HEK293 (cell line): ENCODE data around the gene MMP1.
A peak's percentile ranks its signal among the peaks of the same experiment; 100 is the strongest.

Experiments
- CTCF ChIA-PET: fragments of 350-600 bp; formaldehyde crosslinking; extraction: SDS; loops from one replicate; lab custom pipeline; 2021; ENCODE audit warnings: antibody characterized with exemption; lab: Yijun Ruan, JAX
- POLR2A ChIA-PET: fragments of 300-600 bp; formaldehyde crosslinking; extraction: SDS; loops from one replicate; lab custom pipeline; 2020; ENCODE audit warnings: antibody characterized with exemption, inconsistent platforms; lab: Yijun Ruan, JAX
- H3K27ac ChIP-seq: fragments of 200-500 bp; sonication (Bioruptor generic); 2 replicates; pipeline ENCODE4 v1.5.1; 2014; ENCODE audit warnings: low read depth, low read length, control low read depth, inconsistent platforms; ENCODE audit errors: extremely low read depth
- H3K36me3 ChIP-seq, 2 experiments: fragments of 200-500 bp in 1 of 2; sonication (Bioruptor generic) in 1 of 2; 1 replicate in 1 of 2; 2 replicates in 1 of 2; pipeline ENCODE4 v1.5.1; 2014 to 2017; ENCODE audit warnings: inconsistent platforms in 2 of 2, low read length in 2 of 2; ENCODE audit not compliant: control insufficient read depth in 2 of 2, insufficient read depth in 1 of 2
- H3K4me1 ChIP-seq: fragments of 200-500 bp; sonication (Bioruptor generic); 2 replicates; pipeline ENCODE4 v1.5.1; 2014; ENCODE audit warnings: mild to moderate bottlenecking, low read length, inconsistent platforms; ENCODE audit not compliant: control insufficient read depth, insufficient read depth
- H3K4me3 ChIP-seq: 2 replicates; pipeline ENCODE4 v1.5.1; 2011; ENCODE audit warnings: low read depth, mild to moderate bottlenecking, control low read depth, low read length, moderate library complexity
- H3K9me3 ChIP-seq: fragments of 200-500 bp; sonication (Bioruptor generic); 2 replicates; pipeline ENCODE4 v1.5.1; 2014; ENCODE audit warnings: low read depth, low read length, inconsistent platforms; ENCODE audit not compliant: control insufficient read depth, insufficient read depth
- ATF2 ChIP-seq: fragments of 450-650 bp; formaldehyde crosslinking; IDR thresholded peaks from 2 replicates; pipeline ENCODE4 v1.5.1; 2016; ENCODE audit warnings: missing biosample characterization, missing genetic modification characterization, low read depth
- BCL6B ChIP-seq: fragments of 450-650 bp; formaldehyde crosslinking; IDR thresholded peaks from 2 replicates; pipeline ENCODE4 v1.5.1; 2017; ENCODE audit warnings: missing biosample characterization, missing genetic modification characterization
- KLF16 ChIP-seq: fragments of 450-650 bp; formaldehyde crosslinking; IDR thresholded peaks from 2 replicates; pipeline ENCODE4 v1.5.1; 2017; ENCODE audit warnings: missing biosample characterization, missing genetic modification characterization
- KLF9 ChIP-seq: fragments of 450-650 bp; formaldehyde crosslinking; IDR thresholded peaks from 2 replicates; pipeline ENCODE4 v1.5.1; 2016; ENCODE audit warnings: missing biosample characterization, missing genetic modification characterization, low read depth
- PRDM6 ChIP-seq: fragments of 450-650 bp; formaldehyde crosslinking; IDR thresholded peaks from 2 replicates; pipeline ENCODE4 v1.5.1; 2017; ENCODE audit warnings: missing biosample characterization, missing genetic modification characterization
- RBAK ChIP-seq: fragments of 450-650 bp; formaldehyde crosslinking; IDR thresholded peaks from 2 replicates; pipeline ENCODE4 v1.5.1; 2016; ENCODE audit warnings: missing biosample characterization, missing genetic modification characterization
- REPIN1 ChIP-seq: fragments of 450-650 bp; formaldehyde crosslinking; IDR thresholded peaks from 2 replicates; pipeline ENCODE4 v1.5.1; 2017; ENCODE audit warnings: missing biosample characterization, missing genetic modification characterization, low read depth
- SETDB1 ChIP-seq: IDR thresholded peaks from one replicate; pipeline ENCODE4 v1.6.1; 2017; ENCODE audit warnings: mild to moderate bottlenecking, low read length, moderate library complexity, mixed read lengths; ENCODE audit not compliant: insufficient read length
- TSHZ1 ChIP-seq: fragments of 450-650 bp; formaldehyde crosslinking; IDR thresholded peaks from 2 replicates; pipeline ENCODE4 v1.5.1; 2016; ENCODE audit warnings: missing biosample characterization, missing genetic modification characterization, borderline replicate concordance
- ZBTB1 ChIP-seq: fragments of 450-650 bp; formaldehyde crosslinking; IDR thresholded peaks from 2 replicates; pipeline ENCODE4 v1.5.1; 2016; ENCODE audit warnings: missing biosample characterization, missing genetic modification characterization
- ZNF248 ChIP-seq: fragments of 450-650 bp; formaldehyde crosslinking; IDR thresholded peaks from 2 replicates; pipeline ENCODE4 v1.5.1; 2017; ENCODE audit warnings: missing biosample characterization, missing genetic modification characterization
- ZNF416 ChIP-seq: fragments of 450-650 bp; formaldehyde crosslinking; IDR thresholded peaks from 2 replicates; pipeline ENCODE4 v1.5.1; 2016; ENCODE audit warnings: missing biosample characterization, missing genetic modification characterization
- ZNF629 ChIP-seq: fragments of 450-650 bp; formaldehyde crosslinking; IDR thresholded peaks from 2 replicates; pipeline ENCODE4 v1.5.1; 2017; ENCODE audit warnings: missing biosample characterization, missing genetic modification characterization
- ZNF660 ChIP-seq: fragments of 450-650 bp; IDR thresholded peaks from 2 replicates; pipeline ENCODE4 v1.5.1; 2018; ENCODE audit warnings: missing biosample characterization, mild to moderate bottlenecking, missing genetic modification characterization
- ZNF664 ChIP-seq: fragments of 450-650 bp; formaldehyde crosslinking; IDR thresholded peaks from 2 replicates; pipeline ENCODE4 v1.5.1; 2016; ENCODE audit warnings: missing biosample characterization, missing genetic modification characterization
- ZNF777 ChIP-seq: fragments of 450-650 bp; formaldehyde crosslinking; IDR thresholded peaks from 2 replicates; pipeline ENCODE4 v1.5.1; 2017; ENCODE audit warnings: missing biosample characterization, missing genetic modification characterization, borderline replicate concordance
- TF ChIP-seq, protein P1 (sequence below): fragments of 450-650 bp; formaldehyde crosslinking; IDR thresholded peaks from 2 replicates; pipeline ENCODE4 v1.5.1; 2016; ENCODE audit warnings: missing biosample characterization, missing genetic modification characterization, low read depth

The MMP1 gene

GRCh38 chr11:102760344-102761035 lies 37.5 kb downstream of the MMP1 start (continued):
- TF ChIP-seq BCL6B = peak; percentile 95
- peak; percentile 37; the same call in 1 of the 2 replicates for TF ChIP-seq PRDM6 (tag by site-specific recombination)
- TF ChIP-seq, protein P1, sequence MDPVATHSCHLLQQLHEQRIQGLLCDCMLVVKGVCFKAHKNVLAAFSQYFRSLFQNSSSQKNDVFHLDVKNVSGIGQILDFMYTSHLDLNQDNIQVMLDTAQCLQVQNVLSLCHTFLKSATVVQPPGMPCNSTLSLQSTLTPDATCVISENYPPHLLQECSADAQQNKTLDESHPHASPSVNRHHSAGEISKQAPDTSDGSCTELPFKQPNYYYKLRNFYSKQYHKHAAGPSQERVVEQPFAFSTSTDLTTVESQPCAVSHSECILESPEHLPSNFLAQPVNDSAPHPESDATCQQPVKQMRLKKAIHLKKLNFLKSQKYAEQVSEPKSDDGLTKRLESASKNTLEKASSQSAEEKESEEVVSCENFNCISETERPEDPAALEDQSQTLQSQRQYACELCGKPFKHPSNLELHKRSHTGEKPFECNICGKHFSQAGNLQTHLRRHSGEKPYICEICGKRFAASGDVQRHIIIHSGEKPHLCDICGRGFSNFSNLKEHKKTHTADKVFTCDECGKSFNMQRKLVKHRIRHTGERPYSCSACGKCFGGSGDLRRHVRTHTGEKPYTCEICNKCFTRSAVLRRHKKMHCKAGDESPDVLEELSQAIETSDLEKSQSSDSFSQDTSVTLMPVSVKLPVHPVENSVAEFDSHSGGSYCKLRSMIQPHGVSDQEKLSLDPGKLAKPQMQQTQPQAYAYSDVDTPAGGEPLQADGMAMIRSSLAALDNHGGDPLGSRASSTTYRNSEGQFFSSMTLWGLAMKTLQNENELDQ = no peak
- no peak for TF ChIP-seq KLF9
- TF ChIP-seq KLF16 (tag by site-specific recombination) = peak; percentile 37; the same call in 1 of the 2 replicates
- TF ChIP-seq ZNF660 (tag by site-specific recombination) = 0 out of 2 replicates have a peak, but pooled peaks have one; percentile 23
- TF ChIP-seq SETDB1 = peak; percentile 32
- TF ChIP-seq REPIN1 (tag by site-specific recombination) = no peak
- TF ChIP-seq, all 188 proteins: peak for 16

DNA sequence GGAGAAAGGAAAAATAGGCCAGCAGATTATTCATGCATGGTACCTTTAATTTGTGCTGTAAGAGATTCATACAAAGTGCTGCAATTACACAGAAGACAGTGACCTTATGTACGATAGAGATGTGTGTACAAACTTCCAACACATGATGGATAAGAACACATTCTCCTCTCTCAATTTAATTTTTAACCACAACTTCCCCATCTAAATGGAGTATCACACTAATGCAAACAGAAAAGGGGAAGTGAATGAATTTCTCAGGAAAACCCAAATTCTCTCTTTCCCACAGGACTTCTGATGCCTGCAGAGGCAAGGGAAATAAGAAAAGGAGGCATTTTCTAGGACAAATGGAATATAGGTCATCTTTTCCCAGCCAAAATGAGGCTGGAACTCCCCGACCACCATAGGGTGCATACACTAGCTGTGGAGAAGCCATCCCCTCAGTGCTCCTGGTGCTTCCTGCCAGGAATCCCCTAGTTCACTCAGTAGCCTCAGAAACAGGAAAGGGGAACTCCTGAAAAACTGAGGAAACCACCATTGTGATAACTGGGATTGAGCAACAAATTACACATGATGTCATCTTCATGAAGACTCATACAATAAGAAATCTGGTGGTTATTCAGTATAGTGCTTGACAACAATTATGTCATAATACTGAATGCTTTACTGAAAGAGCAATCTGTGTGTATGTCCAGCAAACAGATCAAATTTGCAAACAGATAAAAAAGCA lies 40.0 kb downstream of the MMP1 start:
- Histone ChIP-seq H3K27ac (no peak overlapping the region), H3K9me3 (no peaks in the 10 kb centered on the region), H3K4me3 (no peak overlapping the region), H3K4me1 (no peaks in the 10 kb centered on the region), H3K36me3 (no peaks in the 10 kb centered on the region)
- TF ChIP-seq ZNF777 (tag by site-specific recombination) = no peak
- no peak for TF ChIP-seq RBAK (tag by site-specific recombination)
- peak; percentile 84 for TF ChIP-seq ATF2 (tag by site-specific recombination)
- TF ChIP-seq ZNF664 (tag by site-specific recombination) = no peak
- TF ChIP-seq TSHZ1 (tag by site-specific recombination) = no peak
- TF ChIP-seq ZBTB1 (tag by site-specific recombination) = no peak
- TF ChIP-seq ZNF248 (tag by site-specific recombination) = no peak
- peak; percentile 48; the same call in 1 of the 2 replicates for TF ChIP-seq ZNF629
- no peak for TF ChIP-seq ZNF416
- CTCF ChIA-PET = no interaction called here
- POLR2A ChIA-PET = no interaction called here
